Amniotic stem cell (primary cell): ENCODE measurements around the gene CXCL13.
"Not testable (repeated sequence)": the region's sequence is repeated elsewhere in the genome, so short reads cannot be mapped to it uniquely, and the experiment has no call there.

Experiments
- DNase-seq: peaks from one replicate; lab custom pipeline; 2025; lab: John Stamatoyannopoulos, UW

CXCL13 gene

DNA sequence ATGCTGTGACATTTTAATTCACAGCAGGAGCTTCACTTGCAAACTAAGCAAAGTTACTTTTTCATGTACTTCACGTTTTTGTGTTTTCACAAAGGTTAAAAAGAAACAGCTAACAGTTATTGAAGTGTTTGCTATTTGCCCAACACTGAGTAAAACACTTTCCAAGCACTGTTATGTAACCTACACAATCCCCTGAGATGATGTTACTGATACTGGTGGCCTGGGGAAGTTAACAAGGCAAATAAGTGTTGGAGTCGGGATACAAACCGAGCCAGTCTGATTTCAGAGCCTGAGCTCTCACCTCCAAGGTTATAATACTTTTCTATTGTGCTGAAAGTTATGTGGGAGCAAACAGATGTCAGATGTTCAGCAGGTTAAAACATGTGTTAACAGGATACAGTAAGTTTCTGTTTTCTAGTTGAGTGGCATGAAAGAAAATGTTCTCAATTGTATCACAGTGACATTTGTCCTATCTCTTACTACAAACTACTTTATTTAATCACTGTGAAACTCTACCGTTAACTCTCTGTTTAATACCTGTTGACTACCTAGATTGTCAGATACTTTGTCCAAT, 3.9 kb upstream of the CXCL13 start:
- DNase-seq = no peak

DNA sequence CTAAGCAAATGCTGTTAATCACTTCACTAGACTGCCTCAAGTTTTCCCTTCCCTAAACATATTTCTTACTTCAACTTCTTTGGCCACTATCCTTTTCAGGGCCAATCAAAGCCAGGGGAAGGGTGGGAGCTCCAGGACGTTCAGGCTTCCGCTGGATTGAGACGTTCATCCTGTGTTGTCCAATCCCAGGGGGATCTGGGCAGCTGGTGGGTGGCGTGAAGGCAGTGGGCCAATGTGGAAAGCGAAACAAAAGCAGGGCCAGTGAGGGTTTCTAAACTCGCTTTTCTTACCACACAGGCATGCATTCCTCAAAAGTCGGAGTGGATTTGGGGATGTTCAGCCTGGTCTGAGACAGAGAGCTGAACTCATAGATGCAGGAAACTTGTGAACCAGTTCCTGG, 7.6 kb downstream of the CXCL13 start:
- DNase-seq = no peak

DNA sequence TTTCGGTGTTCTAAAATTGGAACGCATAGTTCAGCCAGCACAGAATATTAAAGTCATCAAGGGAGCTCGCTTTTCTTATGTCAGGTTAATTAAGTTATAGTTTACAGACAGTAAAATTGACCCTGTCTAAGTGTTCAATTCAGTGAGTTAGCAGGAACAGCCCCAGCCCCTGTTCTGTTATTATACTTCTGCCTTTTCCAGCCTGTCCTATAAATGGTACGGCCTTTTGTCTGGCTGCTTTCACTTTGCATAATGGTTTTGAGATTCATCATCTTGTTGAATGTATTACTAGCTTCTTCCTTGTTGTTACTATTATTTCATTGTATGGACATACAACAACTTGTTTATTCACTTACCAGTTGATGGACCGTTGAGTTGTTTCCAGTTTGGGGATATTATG, 9.5 kb downstream of the CXCL13 start:
- DNase-seq = no peak

DNA sequence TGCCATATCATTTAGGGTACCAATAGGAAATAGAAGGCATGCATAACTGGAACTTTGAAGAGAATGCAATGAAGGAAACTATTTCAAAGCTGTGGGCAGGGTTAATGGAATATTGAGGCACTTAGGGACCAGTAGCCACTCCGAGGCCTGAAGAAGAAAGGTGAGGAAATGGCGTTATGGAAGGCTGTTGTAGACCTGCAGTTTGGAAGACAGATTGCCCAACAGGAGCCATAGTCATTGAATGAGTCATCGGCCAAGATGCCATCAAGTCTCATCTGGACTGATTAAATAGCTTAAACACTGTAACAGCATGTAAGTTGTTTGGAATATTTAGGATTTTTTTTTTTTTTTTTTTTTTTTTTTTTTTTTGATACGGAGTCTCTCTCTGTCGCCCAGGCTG, 11.6 kb downstream of the CXCL13 start:
- DNase-seq = no peak

DNA sequence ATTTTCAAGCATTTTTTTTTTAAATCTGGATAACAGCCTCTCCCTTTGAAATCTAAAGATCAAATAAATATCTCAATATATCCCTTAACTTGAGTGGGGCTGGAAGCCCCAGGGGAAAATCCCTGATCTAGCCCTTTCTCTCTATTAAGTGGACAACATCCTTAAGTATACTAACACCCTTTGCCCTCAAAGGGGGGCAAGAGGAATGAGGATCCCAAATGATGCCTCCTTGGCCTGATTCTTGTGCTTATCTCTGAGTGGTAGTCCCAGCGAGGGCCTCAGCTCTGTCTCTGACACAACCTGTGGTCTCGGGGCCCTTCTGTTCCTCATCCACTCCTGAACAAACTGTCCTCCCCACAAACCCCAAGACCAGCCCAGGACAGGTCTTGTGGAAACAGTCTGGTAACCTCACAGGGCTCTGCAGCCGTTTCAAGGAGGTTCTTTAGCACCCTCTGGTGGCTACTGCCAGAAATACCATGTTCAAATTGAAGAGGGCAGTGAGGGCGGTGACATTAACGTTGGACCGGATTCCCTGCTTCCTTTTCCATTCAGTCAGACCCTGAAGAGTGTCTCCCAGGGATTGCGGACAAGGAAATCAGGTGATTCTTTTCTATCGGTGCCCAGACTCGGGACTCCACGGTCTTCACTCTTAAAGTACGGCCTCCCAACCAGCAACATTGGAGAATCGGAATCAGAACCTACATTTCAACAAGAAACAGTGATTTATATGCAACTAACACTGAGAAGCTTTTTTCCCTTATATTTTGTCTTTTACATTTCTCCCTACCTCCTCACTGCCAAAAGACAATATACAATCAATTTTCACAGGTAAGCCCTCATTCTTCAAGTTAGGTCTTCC, 13.0 kb downstream of the CXCL13 start:
- peak; percentile 61 for DNase-seq

GRCh38 chr4:77619408-77619807, 13.8 kb downstream of the CXCL13 start:
- no peak for DNase-seq

DNA sequence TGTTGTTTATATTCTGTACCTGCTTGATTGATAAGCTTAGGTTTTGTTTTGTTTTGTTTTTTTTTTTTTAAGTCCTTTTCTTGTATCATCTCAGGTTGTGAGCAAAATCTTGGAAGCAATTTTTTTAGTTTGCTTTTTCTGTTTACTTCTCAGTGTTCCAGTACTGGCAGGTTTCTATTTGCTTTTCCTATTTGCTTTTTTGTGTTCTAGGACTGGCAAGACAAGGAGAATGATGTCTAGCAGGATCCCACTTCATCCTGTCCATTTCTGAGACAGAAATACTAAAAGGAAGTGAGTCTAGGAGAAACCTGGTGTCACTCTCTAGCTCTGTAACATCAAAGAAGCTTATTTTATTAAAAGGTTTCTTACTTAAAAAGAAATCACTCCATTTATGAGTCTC, 15.6 kb downstream of the CXCL13 start:
- DNase-seq = no peak

- no peak for DNase-seq
These were observed 17.5 kb downstream of the CXCL13 start for GRCh38 chr4:77623091-77623490.

- DNase-seq = no peak
These were observed 18.6 kb downstream of the CXCL13 start for GRCh38 chr4:77624213-77624612.

- DNase-seq = no peak
These were observed 19.9 kb downstream of the CXCL13 start for GRCh38 chr4:77625485-77625884.

DNA sequence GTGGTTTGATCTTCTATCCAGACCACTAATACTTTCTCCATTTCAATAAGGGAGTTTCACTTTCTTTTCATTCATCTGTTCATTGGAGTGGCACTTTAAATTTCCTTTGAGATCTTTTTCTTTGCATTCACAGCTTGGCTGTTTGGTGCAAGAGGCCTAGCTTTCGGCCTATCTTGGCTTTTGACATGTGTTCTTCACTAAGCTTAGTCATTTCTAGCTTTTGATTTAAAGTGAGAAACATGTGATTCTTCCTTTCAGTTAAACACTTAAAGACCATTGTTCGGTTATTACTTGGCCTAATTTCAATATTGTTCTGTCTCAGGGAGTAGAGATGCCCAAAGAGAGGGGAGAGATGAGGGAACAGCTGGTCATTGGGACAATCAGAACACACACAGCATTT, 24.3 kb downstream of the CXCL13 start:
- DNase-seq = no peak

GRCh38 chr4:77631276-77631675, 25.7 kb downstream of the CXCL13 start:
- no peak for DNase-seq

GRCh38 chr4:77634132-77634785, 28.6 kb downstream of the CXCL13 start:
- DNase-seq = no peak

DNA sequence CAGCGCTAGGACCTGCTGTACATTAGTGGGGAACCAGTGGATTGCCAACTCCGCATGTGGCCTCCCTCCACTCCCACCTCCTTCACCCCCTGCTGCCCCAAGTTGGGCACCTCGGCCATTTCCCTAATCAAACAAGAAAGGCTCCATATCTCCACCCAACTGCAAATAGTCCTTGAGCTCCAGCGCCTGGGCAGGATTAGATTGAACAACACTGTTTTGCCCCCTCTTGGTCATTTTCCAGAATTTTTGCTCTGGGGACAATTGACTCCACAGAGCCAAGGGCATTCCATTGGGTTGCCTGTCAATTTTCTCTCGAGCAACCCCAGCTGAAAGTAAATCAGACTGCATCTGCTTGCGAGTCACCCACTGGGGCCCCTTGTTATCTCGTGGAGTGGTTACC, 29.6 kb downstream of the CXCL13 start:
- no peak for DNase-seq

- no peak for DNase-seq
These were observed 30.3 kb downstream of the CXCL13 start for GRCh38 chr4:77635876-77636275.

DNA sequence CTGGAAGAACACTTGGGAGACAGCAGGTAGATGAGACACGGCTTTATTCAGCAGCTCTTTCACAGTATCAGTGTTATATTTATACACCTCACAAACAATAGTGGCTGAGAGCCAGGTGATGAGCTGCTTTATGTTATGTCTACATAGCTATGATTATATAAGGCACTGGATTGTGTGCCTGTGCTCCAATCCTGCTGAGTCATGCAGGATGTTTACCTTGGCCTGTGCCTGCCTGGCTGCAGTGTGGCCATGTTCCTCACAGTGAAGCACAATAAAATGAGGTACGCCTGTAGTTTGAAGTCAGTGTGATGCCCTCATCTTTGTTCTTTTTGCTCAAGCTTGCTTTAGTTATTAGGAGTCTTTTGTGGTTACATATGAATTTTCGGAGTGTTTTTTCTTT, 31.3 kb downstream of the CXCL13 start:
- DNase-seq = no peak

GRCh38 chr4:77644069-77644468, 38.4 kb downstream of the CXCL13 start:
- not testable (repeated sequence) for DNase-seq

GRCh38 chr4:77650787-77651186, 45.2 kb downstream of the CXCL13 start:
- no peak for DNase-seq

DNA sequence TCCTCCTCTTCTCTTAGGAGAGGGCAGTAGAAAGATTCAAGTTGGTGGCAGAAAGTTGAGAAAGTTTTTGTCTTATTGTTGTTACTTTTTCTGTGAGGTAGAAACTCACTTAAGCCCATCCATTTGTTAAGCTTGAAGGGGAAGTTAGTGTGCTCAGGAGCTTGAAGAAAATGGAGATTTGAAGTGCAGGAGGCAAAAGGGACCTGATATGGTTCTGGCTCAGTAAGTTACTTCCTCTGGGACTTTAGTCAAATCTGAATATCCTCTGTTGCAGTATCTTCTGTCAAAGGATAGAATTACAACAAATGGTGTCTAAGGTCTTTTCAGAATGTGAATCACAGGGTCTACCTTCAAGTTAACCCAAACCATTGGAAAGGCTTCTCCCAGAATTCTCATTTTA, 46.2 kb downstream of the CXCL13 start:
- DNase-seq = no peak

GRCh38 chr4:77652237-77652897, 46.7 kb downstream of the CXCL13 start:
- DNase-seq = no peak

DNA sequence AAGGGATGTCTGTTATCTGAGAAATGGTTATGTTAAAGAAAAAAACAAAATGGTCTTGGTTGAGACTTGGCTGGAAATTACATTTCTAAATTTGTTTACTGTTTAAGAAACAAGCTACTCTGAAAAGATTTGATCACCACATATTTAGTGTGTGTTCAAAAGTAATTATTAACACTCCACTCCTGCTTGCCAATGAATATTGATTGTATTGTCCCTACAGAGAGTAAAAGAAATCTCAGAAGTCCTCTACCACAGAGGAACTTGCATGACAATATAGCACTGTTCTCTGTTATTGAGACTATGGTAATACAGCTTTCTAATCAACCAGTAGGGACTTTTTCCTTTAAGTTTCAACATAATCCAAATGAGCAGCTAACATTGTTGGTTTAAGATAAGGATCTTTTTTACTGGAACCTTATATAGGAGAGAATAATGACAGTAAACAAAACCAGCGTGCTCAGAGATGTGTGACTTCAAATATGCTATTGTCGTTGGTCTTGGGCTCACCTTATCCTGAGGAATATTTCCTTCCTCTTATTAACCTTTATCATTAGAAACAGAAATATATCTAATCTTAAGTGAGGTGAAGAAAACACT, 47.6 kb downstream of the CXCL13 start:
- DNase-seq = no peak

DNA sequence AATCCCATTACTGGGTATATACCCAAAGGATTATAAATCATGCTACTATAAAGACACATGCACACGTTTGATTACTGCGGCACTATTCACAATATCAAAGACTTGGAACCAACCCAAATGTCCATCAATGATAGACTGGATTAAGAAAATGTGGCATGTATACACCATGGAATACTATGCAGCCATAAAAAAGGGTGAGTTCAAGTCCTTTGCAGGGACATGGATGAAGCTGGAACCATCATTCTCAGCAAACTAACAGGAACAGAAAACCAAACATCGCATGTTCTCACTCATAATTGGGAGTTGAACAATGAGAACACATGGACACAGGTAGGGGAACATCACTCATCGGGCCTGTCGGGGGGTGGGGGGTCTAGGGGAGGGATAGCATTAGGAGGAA, 54.7 kb downstream of the CXCL13 start:
- not testable (repeated sequence) for DNase-seq
